OCI-LY1 (cell line): Measurements from ENCODE around the gene AFMID.

Source experiments
- CTCF ChIP-seq: fragments of 200-600 bp; sonication (generic), shearing (Covaris generic); IDR thresholded peaks from 2 replicates; pipeline ENCODE4 v1.5.1; 2017; ENCODE audit warnings: mild to moderate bottlenecking, antibody characterized with exemption, low read length, moderate library complexity, mixed read lengths
- EZH2 ChIP-seq: fragments of 200-600 bp; sonication (generic), shearing (Covaris generic); IDR thresholded peaks from 2 replicates; pipeline ENCODE4 v1.8.0; 2017; ENCODE audit warnings: borderline replicate concordance, mixed run types, mild to moderate bottlenecking, antibody characterized with exemption, low read length, moderate library complexity, mixed read lengths

DNA sequence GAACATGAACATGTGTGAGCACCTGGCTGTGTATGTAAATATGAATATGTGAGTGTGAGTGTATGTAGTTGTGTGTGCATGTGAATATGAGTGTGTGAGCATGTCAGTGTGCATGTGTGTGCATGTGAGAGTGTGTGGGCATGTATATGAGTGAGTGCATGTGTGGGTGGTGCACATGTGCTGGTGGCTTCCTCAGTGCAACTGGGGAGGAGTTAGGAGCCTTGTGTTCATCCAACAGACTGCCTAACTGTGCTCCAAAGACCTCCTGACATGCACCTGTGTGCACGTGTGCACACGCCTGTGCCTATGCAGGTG is 45.7 kb downstream of the AFMID start:
- no peak for TF ChIP-seq CTCF
- TF ChIP-seq EZH2, result no peak
